Lower leg skin (tissue), 4 donors: Measurements from ENCODE around the gene TSTD1. TPM values are rescaled to one million over a fixed set of nuclear protein-coding genes. Genes with fewer than 3 reads are reported as not detected.
"Not testable (repeated sequence)": the region's sequence is repeated elsewhere in the genome, so short reads cannot be mapped to it uniquely, and the experiment has no call there.

Experiments used
- DNase-seq, 2 donors: peaks; one replicate each; pipeline ENCODE4 v3.0.0-alpha.2; 2019; ENCODE audit warnings: low spot score in 2 of 2
- H3K4me3 ChIP-seq: fragments of 200-600 bp; sonication (generic); 2 replicates; pipeline ENCODE4 v1.5.1; 2017; ENCODE audit warnings: mild to moderate bottlenecking, low read depth; ENCODE audit not compliant: poor library complexity, severe bottlenecking
- CTCF ChIP-seq, 3 donors: fragments of 450-650 bp; IDR thresholded peaks; one replicate each; pipeline ENCODE4 v1.5.1; 2016; ENCODE audit warnings: antibody characterized with exemption in 3 of 3, mild to moderate bottlenecking in 3 of 3, moderate library complexity in 2 of 3
- POLR2A ChIP-seq, 2 donors: fragments of 450-650 bp; IDR thresholded peaks; one replicate each; pipeline ENCODE4 v1.6.1; 2016 to 2017; ENCODE audit warnings: antibody characterized with exemption in 2 of 2, mild to moderate bottlenecking in 1 of 2, moderate library complexity in 1 of 2
- WGBS, 2 donors: methylation state at CpG; one replicate each; pipeline ENCODE4 v1.1.5; 2018; 5-methylcytosine and 5-hydroxymethylcytosine counted together
- intact Hi-C: fragments of 100-400 bp; cut with DNase I; formaldehyde crosslinking; loops from one replicate; pipeline ENCODE4 v1.15.0; 2023; ENCODE audit warnings: low total_unique reads
- total RNA-seq, 4 donors: library from RNA; depleted of rRNA; stranded (reverse); fragments of >200 nt; gene quantifications; one replicate each; pipeline ENCODE4 v1.1.0, GENCODE V29; 2016

The TSTD1 gene
- total RNA-seq, 4 donors from 2014 or later: 94.9 to 136 (median 107) TPM

DNA sequence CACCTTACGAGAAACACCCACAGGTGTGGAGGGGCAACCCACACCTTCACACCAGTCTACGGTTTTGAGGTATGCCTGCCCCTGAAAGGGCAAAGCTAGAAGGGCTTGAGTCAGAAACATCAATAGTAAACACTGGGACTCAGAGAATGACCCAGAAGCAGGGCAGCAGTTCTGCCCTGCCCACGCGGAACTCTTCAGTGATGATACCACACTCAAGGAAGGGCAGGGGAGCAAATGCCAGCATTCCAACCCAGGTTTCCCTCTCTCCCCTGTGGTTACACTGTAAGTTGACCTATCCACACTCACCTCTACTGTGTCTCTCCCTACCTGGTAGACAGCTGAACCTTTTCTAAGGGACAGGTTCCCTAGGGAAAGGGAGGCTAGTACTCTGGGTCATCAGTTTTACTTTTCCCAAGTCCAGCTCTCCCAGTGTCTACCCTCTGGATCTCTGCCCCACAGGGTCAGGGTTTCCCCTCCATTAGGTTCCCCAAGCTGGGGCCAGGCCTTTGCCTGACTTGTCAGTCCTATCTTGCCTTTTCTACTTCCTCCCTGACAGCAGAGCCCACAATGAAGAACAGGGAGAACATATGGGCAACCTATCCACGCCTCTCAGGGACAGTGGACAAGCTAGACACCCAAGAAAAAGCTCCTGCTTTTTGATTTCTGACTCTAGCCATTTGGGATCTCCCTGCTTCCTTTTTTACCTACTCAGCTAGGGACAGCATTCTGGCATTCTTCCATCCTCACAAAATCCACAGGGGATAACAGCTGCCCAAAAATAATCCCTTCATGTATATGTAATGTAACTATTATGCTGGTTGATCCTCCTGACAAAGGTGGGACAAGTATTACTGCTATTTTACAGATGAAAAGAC, 20.8 kb downstream of the TSTD1 start:
- DNase-seq: no peak
- H3K4me3 ChIP-seq: no peak overlapping the region
- intact Hi-C loops: no loop called here
- 76 to 85% methylated on average over 5 of the region's 5 CpGs for WGBS, 2 donors
- TF ChIP-seq POLR2A (IDR thresholded peaks at IDR 0.05) (no peak), CTCF (IDR thresholded peaks at IDR 0.05) (no peak)

GRCh38 chr1:161017181-161017580, 21.6 kb downstream of the TSTD1 start:
- DNase-seq, H3K4me3 ChIP-seq, intact Hi-C loops: not testable (repeated sequence)
- WGBS, 2 donors: 50 to 62% methylated on average over 7 of the region's 7 CpGs

DNA sequence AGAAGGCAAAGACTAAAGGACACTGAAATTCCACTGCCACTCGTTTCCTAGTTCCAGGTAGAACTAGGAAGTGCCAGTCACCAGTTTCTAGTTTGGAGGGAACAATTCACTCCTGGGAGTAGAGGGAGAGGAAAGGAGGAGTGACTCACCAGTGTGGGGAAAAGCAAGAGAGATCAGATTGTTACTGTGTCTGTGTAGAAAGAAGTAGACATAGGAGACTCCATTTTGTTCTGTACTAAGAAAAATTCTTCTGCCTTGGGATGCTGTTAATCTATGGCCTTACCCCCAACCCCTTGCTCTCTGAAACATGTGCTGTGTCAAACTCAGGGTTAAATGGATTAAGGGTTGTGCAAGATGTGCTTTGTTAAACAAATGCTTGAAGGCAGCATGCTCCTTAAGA, 22.1 kb downstream of the TSTD1 start:
- intact Hi-C loops, DNase-seq, H3K4me3 ChIP-seq: not testable (repeated sequence)
- 21 to 41% methylated on average over 1 of the region's 1 CpG for WGBS, 2 donors

DNA sequence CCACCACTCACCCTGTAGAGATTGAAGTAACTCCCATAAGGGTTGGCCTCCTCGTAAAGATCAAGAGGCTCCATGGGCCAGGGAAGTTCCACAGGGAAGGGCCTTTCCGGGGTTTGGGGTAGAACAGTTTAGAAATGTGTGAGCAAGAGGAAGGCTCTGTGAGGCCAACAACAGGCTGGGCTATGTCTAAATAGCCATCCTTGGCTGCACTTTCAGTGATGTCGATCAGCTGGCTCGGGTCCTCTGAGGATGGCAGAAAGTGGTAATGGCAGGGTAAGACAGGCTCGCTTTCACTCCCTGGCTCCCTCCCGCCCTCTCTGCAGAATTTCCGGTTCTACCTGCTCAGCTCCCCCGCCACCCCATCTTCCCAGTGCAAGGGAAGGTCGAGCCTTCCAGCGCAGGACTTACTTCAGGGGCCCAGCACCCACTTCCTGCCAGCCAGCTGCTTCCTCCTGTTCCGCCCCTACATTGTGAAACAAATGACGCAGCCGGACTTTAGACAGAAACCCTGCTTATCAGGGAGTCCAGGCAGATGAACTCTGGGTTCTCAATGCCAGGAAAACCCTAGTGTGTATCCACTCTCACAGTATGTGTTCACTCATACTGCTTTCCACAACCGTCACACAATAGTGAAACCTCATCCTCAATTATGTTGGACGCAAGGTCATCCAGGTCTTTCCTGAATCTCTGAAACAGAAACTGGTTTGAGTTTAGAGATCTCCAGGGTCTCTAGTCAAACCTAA, 25.1 kb downstream of the TSTD1 start:
- intact Hi-C loops: no loop called here
- no peak overlapping the region for H3K4me3 ChIP-seq
- 23% methylated on average over 15 of the region's 15 CpGs for WGBS, 2 donors
- no peak for TF ChIP-seq CTCF (IDR thresholded peaks at IDR 0.05)
- no peak for TF ChIP-seq POLR2A (IDR thresholded peaks at IDR 0.05)
- DNase-seq: peak; percentile 84 to 96

DNA sequence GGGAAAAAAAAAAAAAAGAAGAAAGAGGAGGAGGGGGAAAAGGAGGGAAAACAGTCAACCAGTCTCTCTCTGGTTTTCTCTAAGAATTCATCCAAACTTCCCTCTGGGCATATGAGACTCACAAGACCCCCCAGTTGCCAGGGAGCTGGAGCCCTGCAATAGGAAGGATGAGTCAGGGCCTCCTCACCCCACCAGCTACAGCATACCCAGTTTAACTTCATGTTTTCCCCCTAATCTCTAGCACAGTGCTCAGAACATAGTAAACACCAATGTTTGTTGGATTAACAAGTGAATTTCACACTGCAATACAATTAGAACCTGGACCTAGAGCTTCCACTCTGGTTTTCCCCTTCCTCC, 25.7 kb downstream of the TSTD1 start:
- H3K4me3 ChIP-seq: no peak overlapping the region
- intact Hi-C loops: no loop called here
- no peak for TF ChIP-seq POLR2A (IDR thresholded peaks at IDR 0.05)
- no peak for TF ChIP-seq CTCF (IDR thresholded peaks at IDR 0.05)
- no peak for DNase-seq

GRCh38 chr1:161012420-161012819, 26.3 kb downstream of the TSTD1 start:
- TF ChIP-seq POLR2A (IDR thresholded peaks at IDR 0.05): no peak
- no peak for TF ChIP-seq CTCF (IDR thresholded peaks at IDR 0.05)
- intact Hi-C loops: no loop called here
- H3K4me3 ChIP-seq: no peak overlapping the region
- DNase-seq: no peak
- 89 to 93% methylated on average over 3 of the region's 3 CpGs for WGBS, 2 donors
